PC-9 (cell line): ENCODE measurements around the gene PDE4D. TPM values are rescaled to one million over a fixed set of nuclear protein-coding genes. Genes with fewer than 3 reads are reported as not detected.

Source experiments
- BruUV-seq: library from RNA; stranded (reverse); fragments of 400-500 nt; replicated peaks from 2 replicates; lab custom pipeline; 2021; lab: Mats Ljungman, UMichigan
- CTCF ChIA-PET: fragments of 300-600 bp; sonication (Branson Sonifier 250); formaldehyde crosslinking; loops from one replicate; lab custom pipeline; 2022; ENCODE audit warnings: antibody characterized with exemption; lab: Charles Lee
- POLR2A ChIA-PET: fragments of 300-600 bp; sonication (Branson Sonifier 250); formaldehyde crosslinking; loops from one replicate; lab custom pipeline; 2022; ENCODE audit warnings: antibody characterized with exemption; ENCODE audit not compliant: unreplicated experiment; lab: Charles Lee
- DNase-seq, 2 experiments: peaks; one replicate each; pipeline versions ENCODE4 v3.0.0 to v3.0.0-alpha.2; 2015 to 2022; ENCODE audit warnings: mixed read lengths in 1 of 2
- H2AFZ ChIP-seq: fragments of 200-600 bp; sonication (generic); 2 replicates; pipeline ENCODE4 v1.8.1; 2017; ENCODE audit warnings: antibody characterized with exemption
- H3F3A ChIP-seq: fragments of 200-600 bp; sonication (generic); 2 replicates; pipeline ENCODE4 v1.8.1; 2017; ENCODE audit warnings: antibody characterized with exemption, mild to moderate bottlenecking, low read depth; ENCODE audit not compliant: insufficient read depth
- H3K27ac ChIP-seq: fragments of 200-600 bp; sonication (generic); 2 replicates; pipeline ENCODE4 v1.6.1; 2016; ENCODE audit warnings: mixed run types
- H3K27me3 ChIP-seq: fragments of 200-600 bp; sonication (generic); 2 replicates; pipeline ENCODE4 v1.6.1; 2016; ENCODE audit warnings: low read depth, mixed run types; ENCODE audit not compliant: insufficient read depth
- H3K36me3 ChIP-seq: fragments of 200-600 bp; sonication (generic); 2 replicates; pipeline ENCODE4 v1.6.1; 2016; ENCODE audit warnings: low read depth, mixed run types
- H3K4me1 ChIP-seq: fragments of 200-600 bp; sonication (generic); replicated peaks from 2 replicates; pipeline ENCODE4 v1.6.1; 2016; ENCODE audit warnings: mixed run types; ENCODE audit not compliant: insufficient read depth
- H3K4me2 ChIP-seq: fragments of 200-600 bp; sonication (generic); 2 replicates; pipeline ENCODE4 v1.6.1; 2017; ENCODE audit warnings: mixed run types
- H3K4me3 ChIP-seq: fragments of 200-600 bp; sonication (generic); 2 replicates; pipeline ENCODE4 v1.6.1; 2016; ENCODE audit warnings: mixed run types
- H3K79me2 ChIP-seq: fragments of 200-600 bp; sonication (generic); 2 replicates; pipeline ENCODE4 v1.6.1; 2017; ENCODE audit warnings: low read depth, mixed run types
- H3K9me2 ChIP-seq: fragments of 200-600 bp; sonication (generic); 2 replicates; pipeline ENCODE4 v1.8.1; 2017; ENCODE audit warnings: mild to moderate bottlenecking; ENCODE audit not compliant: insufficient read depth
- H3K9me3 ChIP-seq: fragments of 200-600 bp; sonication (generic); 2 replicates; pipeline ENCODE4 v1.8.1; 2016; ENCODE audit warnings: low read depth; ENCODE audit not compliant: insufficient read depth
- H4K20me1 ChIP-seq: fragments of 200-600 bp; sonication (generic); 2 replicates; pipeline ENCODE4 v1.8.1; 2017; ENCODE audit not compliant: insufficient read depth
- EZH2 ChIP-seq: fragments of 200-600 bp; sonication (generic); IDR thresholded peaks from 2 replicates; pipeline ENCODE4 v1.8.0; 2017; ENCODE audit warnings: antibody characterized with exemption, low read depth
- intact Hi-C: fragments of 100-400 bp; cut with micrococcal nuclease; formaldehyde crosslinking; loops from one replicate; pipeline ENCODE4 v1.10.0; 2022; ENCODE audit not compliant: unreplicated experiment
- total RNA-seq: library from RNA; stranded (reverse); gene quantifications from 2 replicates; pipeline ENCODE4 v1.2.3, GENCODE V29; 2021
- TF ChIP-seq, protein P1 (sequence below): fragments of 200-600 bp; sonication (generic); conservative IDR thresholded peaks from 2 replicates; pipeline ENCODE4 v1.6.1; 2017; ENCODE audit warnings: mixed run types, antibody characterized with exemption, mild to moderate bottlenecking, moderate library complexity

Gene PDE4D
- total RNA-seq, 1 experiment from 2014 or later = 9.8 TPM

DNA sequence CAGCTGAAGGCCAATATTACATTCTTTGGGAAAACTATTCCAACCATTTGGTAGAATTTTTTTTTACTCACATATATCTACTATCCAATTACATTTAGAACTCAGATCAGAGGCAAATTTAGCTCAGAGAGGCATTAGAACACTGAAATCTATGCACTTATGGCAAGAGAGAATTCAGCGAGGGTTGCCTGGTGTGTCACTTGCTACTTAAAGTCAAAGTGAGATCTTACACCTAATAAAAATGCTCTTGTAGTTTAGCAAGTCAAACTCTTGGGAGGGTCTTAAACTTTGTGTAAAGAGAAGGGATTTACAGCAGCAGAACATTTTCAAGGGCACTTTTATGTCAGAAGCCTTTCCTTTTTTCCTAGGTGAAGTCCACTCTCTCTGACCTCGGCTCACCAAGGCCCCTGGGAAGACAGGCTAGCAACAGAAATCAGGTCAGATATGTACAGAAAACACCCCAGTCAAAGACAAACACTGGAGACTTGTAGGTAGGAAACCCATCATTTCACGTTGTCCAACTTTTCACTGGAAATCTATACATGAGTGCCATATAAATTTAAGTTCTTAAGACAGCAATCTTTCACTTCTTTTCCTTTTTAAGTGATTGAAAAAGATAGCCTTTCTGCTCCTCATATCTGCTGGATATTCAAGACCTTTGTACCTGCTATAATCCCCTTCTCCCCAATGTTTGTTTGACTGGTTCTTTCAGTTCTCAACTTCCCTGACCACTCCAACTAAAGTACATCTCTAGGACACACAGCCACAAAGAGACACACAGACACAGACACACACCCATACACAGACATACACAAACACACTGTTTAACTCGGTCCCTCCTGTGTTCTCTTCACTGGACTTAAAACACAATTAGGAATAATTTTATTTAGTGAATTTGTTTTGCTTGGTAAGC lies 635.8 kb downstream of the PDE4D start:
- intact Hi-C loops = no loop called here
- H3K27me3 ChIP-seq = no peaks in the 10 kb centered on the region
- H3K36me3 ChIP-seq = no peaks in the 10 kb centered on the region
- ChIA-PET CTCF (no interaction called here), POLR2A (no interaction called here)
- H3F3A ChIP-seq = no peaks in the 10 kb centered on the region
- no TSS peak for BruUV-seq
- no peak overlapping the region for H3K27ac ChIP-seq
- no peaks in the 10 kb centered on the region for H3K9me2 ChIP-seq
- no peak overlapping the region for H2AFZ ChIP-seq
- no peaks in the 10 kb centered on the region for H3K4me1 ChIP-seq
- TF ChIP-seq EZH2 = no peak
- TF ChIP-seq, protein P1, sequence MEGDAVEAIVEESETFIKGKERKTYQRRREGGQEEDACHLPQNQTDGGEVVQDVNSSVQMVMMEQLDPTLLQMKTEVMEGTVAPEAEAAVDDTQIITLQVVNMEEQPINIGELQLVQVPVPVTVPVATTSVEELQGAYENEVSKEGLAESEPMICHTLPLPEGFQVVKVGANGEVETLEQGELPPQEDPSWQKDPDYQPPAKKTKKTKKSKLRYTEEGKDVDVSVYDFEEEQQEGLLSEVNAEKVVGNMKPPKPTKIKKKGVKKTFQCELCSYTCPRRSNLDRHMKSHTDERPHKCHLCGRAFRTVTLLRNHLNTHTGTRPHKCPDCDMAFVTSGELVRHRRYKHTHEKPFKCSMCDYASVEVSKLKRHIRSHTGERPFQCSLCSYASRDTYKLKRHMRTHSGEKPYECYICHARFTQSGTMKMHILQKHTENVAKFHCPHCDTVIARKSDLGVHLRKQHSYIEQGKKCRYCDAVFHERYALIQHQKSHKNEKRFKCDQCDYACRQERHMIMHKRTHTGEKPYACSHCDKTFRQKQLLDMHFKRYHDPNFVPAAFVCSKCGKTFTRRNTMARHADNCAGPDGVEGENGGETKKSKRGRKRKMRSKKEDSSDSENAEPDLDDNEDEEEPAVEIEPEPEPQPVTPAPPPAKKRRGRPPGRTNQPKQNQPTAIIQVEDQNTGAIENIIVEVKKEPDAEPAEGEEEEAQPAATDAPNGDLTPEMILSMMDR = no peak
- no peaks in the 10 kb centered on the region for H4K20me1 ChIP-seq
- no peak overlapping the region for H3K4me2 ChIP-seq
- H3K79me2 ChIP-seq = no peaks in the 10 kb centered on the region
- no peak for DNase-seq
- no peaks in the 10 kb centered on the region for H3K9me3 ChIP-seq
- no peak overlapping the region for H3K4me3 ChIP-seq

DNA sequence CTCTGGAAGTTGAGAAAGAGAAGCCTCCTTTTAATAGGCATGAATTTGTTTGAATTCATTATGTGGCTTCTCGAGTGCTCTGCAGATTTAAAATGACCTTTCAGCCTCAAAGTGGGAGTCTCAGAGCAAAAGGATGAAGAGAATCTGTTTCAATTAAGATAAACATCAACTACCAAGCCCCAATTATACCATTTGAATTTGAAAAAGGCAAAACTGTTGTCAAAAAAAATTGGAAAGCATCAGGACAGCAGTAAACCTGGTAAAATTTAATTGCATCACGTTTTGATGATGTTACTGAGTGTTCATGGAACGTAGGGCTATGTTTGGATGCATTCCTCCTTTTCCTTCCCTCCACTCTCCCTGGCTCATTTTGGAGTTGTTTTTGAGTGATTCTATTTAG lies 637.2 kb downstream of the PDE4D start:
- no peaks in the 10 kb centered on the region for H3K9me2 ChIP-seq
- H3F3A ChIP-seq = no peaks in the 10 kb centered on the region
- intact Hi-C loops = no loop called here
- POLR2A ChIA-PET = no interaction called here
- no peak for TF ChIP-seq EZH2
- TF ChIP-seq, protein P1 = no peak
- H3K36me3 ChIP-seq = no peaks in the 10 kb centered on the region
- CTCF ChIA-PET = no interaction called here
- no peak overlapping the region for H3K4me3 ChIP-seq
- no TSS peak for BruUV-seq
- no peak overlapping the region for H3K27ac ChIP-seq
- H4K20me1 ChIP-seq = no peaks in the 10 kb centered on the region
- no peaks in the 10 kb centered on the region for H3K4me1 ChIP-seq
- no peaks in the 10 kb centered on the region for H3K79me2 ChIP-seq
- no peak overlapping the region for H2AFZ ChIP-seq
- H3K27me3 ChIP-seq = no peaks in the 10 kb centered on the region
- H3K9me3 ChIP-seq = no peaks in the 10 kb centered on the region
- DNase-seq = no peak
- H3K4me2 ChIP-seq = no peak overlapping the region

- no peaks in the 10 kb centered on the region for H3F3A ChIP-seq
- H3K4me1 ChIP-seq = no peaks in the 10 kb centered on the region
- H3K9me3 ChIP-seq = no peaks in the 10 kb centered on the region
- no peak overlapping the region for H3K4me2 ChIP-seq
- no peaks in the 10 kb centered on the region for H3K79me2 ChIP-seq
- ChIA-PET CTCF (no interaction called here), POLR2A (no interaction called here)
- intact Hi-C loops = no loop called here
- no peaks in the 10 kb centered on the region for H3K36me3 ChIP-seq
- no peak for TF ChIP-seq EZH2
- TF ChIP-seq, protein P1 = no peak
- H3K4me3 ChIP-seq = no peak overlapping the region
- H3K9me2 ChIP-seq = no peaks in the 10 kb centered on the region
- no peak overlapping the region for H2AFZ ChIP-seq
- no TSS peak for BruUV-seq
- H4K20me1 ChIP-seq = no peaks in the 10 kb centered on the region
- no peak for DNase-seq
- no peaks in the 10 kb centered on the region for H3K27me3 ChIP-seq
- no peak overlapping the region for H3K27ac ChIP-seq
Measured at GRCh38 chr5:59254055-59254687, 639.4 kb downstream of the PDE4D start.
